Measurements from ENCODE around the gene RUNX1. TPM values are rescaled to one million over a fixed set of nuclear protein-coding genes. Genes with fewer than 3 reads are reported as not detected.

The RUNX1 gene
- total and polyA plus RNA-seq, 2 donors (not counting 1 experiment from before 2014, with no cell fraction given), result 26.3 to 73.0 TPM

GRCh38 chr21:34807881-34808568 is 241.1 kb downstream of the RUNX1 start:
- H3K4me1 Mint-ChIP-seq, result peaks cover 26% of the 10 kb centered on the region
- H3K27ac ChIP-seq (ENCODE audit: low read length in 2 of 2), result no peak overlapping the region
- no peak overlapping the region for H3K4me2 ChIP-seq (replicated peaks; ENCODE audit: low read depth, low read length, poor library complexity, severe bottlenecking)

More at GRCh38 chr21:34807881-34808568, 241.1 kb downstream of the RUNX1 start:
- 84% methylated on average over 11 of the region's 15 CpGs for WGBS (ENCODE audit: insufficient coverage)
- Histone ChIP-seq H3K27me3 (replicated peaks in 1 of 4; ENCODE audit: control extremely low read depth in 1 of 4, control insufficient read depth in 3 of 4, insufficient read depth in 4 of 4, low read length in 3 of 4) (no peaks in the 10 kb centered on the region), H3K36me3 (replicated peaks in 1 of 2; ENCODE audit: control extremely low read depth in 1 of 2, control insufficient read depth in 1 of 2, extremely low read depth in 1 of 2, insufficient read depth in 2 of 2, low read length in 1 of 2) (peaks cover 19 to 20% of the 10 kb centered on the region in 2 experiments), H3K4me1 (ENCODE audit: control insufficient read depth in 2 of 2, insufficient read depth in 2 of 2, low read length in 2 of 2) (no peaks in the 10 kb centered on the region), H3K79me2 (ENCODE audit: control insufficient read depth, insufficient read depth, low read length) (no peaks in the 10 kb centered on the region), H4K20me1 (ENCODE audit: control insufficient read depth, insufficient read depth, low read length, poor library complexity, severe bottlenecking) (peaks cover 3% of the 10 kb centered on the region), H3K9ac (ENCODE audit: low read length) (no peak overlapping the region), H3K9me3 (ENCODE audit: control extremely low read depth in 1 of 3, control insufficient read depth in 2 of 3, insufficient read depth in 1 of 3, low read length in 2 of 3) (peaks cover 0 to 10% (median 0%) of the 10 kb centered on the region in 3 donors), H3K4me3 (ENCODE audit: control extremely low read depth in 1 of 5, extremely low read depth in 1 of 5, insufficient read depth in 1 of 5, low read depth in 2 of 5, low read length in 4 of 5) (no peak overlapping the region), H2AFZ (ENCODE audit: insufficient read depth, low read depth, low read length, poor library complexity, severe bottlenecking) (no peak overlapping the region)
- no peaks in the 10 kb centered on the region for H3K27me3 Mint-ChIP-seq
- TF ChIP-seq CTCF (IDR thresholded peaks at IDR 0.05), result no peak
- TF ChIP-seq EZH2 (IDR thresholded peaks at IDR 0.05; ENCODE audit: borderline replicate concordance, insufficient read depth, low read depth, low read length, poor library complexity, severe bottlenecking), result no peak
- POLR2A ChIA-PET, result interaction anchor here (0.6 kb wide), 2 partner anchors 18 to 38 kb away, joined by 5 to 6 read pairs; no protein-coding TSS in a partner anchor
- intact Hi-C loops (cut with micrococcal nuclease), result loop anchor here (5.0 kb wide), 1 partner anchor 39 kb away; no protein-coding TSS in a partner anchor
- H3K9me3 Mint-ChIP-seq (ENCODE audit: insufficient read depth), result no peaks in the 10 kb centered on the region
- H3K27ac Mint-ChIP-seq, result no peak overlapping the region
- ATAC-seq (ENCODE audit: low read depth), result no peak
- CTCF ChIA-PET, result interaction anchor here (0.6 to 1.8 kb wide), 4 partner anchors 82 to 1032 kb away, joined by 3 to 7 read pairs (median 4); no protein-coding TSS in a partner anchor
- no peak for DNase-seq
- no peak overlapping the region for H3K4me3 Mint-ChIP-seq

Data from B cell (primary cell).